ENCODE results near the gene ARL1. TPM values are rescaled to one million over a fixed set of nuclear protein-coding genes. Genes with fewer than 3 reads are reported as not detected.

The ARL1 gene
- total and polyA plus RNA-seq, 2 of the 8 experiments (the other 6 are each of a cell fraction or from before 2014, with no cell fraction given), result 28.9 to 75.2 TPM

DNA sequence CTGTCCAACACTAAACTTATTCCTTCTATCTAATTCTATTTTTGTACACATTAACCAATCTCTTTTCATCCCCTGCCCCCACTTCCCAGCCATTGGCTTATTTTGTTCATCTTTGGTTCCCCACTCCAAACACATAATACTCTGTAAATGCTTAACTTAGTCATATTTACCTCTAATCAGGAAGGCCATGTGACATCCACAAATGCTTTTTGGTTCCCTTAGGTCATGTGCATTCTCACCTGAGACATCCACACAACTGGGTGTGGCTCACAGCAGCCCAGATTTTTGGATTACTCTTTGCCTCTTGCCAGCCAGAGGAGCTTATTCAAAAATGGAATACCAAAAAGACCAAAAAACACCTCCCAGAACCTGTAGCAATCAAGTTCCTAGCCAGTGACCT lies 28.4 kb downstream of the ARL1 start (continued):
- TF ChIP-seq, protein P1, sequence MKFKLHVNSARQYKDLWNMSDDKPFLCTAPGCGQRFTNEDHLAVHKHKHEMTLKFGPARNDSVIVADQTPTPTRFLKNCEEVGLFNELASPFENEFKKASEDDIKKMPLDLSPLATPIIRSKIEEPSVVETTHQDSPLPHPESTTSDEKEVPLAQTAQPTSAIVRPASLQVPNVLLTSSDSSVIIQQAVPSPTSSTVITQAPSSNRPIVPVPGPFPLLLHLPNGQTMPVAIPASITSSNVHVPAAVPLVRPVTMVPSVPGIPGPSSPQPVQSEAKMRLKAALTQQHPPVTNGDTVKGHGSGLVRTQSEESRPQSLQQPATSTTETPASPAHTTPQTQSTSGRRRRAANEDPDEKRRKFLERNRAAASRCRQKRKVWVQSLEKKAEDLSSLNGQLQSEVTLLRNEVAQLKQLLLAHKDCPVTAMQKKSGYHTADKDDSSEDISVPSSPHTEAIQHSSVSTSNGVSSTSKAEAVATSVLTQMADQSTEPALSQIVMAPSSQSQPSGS (IDR thresholded peaks at IDR 0.05; ENCODE audit: low read length), result no peak
- TF ChIP-seq JUND (IDR thresholded peaks at IDR 0.05; ENCODE audit: low read length), result no peak
- TF ChIP-seq SIN3A (conservative IDR thresholded peaks at IDR 0.05 in 1 of 2, IDR thresholded peaks at IDR 0.05 in 1 of 2; ENCODE audit: low read depth in 1 of 2, low read length in 2 of 2), result no peak
- TF ChIP-seq KDM4A (IDR thresholded peaks at IDR 0.05; ENCODE audit: low read depth, low read length, severe bottlenecking), result no peak
